GM19324 (cell line): ENCODE data around the gene DRC1.
"Not testable (repeated sequence)": the region's sequence is repeated elsewhere in the genome, so short reads cannot be mapped to it uniquely, and the experiment has no call there.

ENCODE experiments used
- ATAC-seq: cut with Tn5 transposase; IDR thresholded peaks from one replicate; pipeline ENCODE4 v1.9.1; 2021; ENCODE audit warnings: mild to moderate bottlenecking, moderate library complexity; ENCODE audit not compliant: unreplicated experiment, low FRiP score

DRC1 gene

DNA sequence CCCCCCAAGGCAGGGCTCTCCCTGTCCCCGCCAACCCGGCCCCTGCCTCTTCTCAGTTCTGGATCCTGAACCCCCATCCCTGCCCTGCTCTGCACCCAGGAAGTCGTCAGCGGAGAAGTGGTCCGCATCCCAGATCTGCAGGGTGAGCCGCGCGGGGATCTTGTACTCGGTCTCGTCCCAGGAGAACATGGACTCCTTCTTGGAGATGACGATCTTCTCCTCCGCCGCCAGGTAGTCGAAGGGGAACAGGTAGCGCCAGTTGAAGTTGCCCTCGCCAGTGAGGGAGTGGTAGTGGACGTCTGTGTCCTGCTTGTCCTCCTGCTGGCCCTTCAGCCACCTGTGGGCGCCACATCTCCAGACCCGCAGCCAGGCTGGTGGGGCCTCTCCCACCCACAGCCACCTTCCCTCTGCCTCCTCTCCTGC, 59.9 kb downstream of the DRC1 start:
- ATAC-seq: no peak

DNA sequence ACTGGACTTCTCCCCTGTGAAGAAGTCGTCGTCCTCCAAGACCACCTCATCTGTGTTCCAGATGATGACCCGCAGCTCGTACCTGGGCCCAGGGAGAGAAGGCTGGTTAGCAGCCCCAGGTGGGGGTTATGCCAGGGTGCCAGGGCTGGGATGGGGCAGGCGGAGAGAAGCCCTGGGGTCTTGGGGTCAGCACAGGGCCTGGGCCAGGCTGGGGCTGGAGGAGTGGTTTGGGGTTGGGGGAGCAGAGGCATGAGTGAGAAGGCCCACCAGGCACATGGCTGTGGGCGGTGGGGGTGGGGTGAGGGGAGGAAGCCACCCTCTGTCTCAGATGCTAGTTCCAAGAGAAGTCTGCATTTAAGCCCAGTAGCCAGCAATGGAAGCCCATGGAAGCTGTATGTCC, 60.4 kb downstream of the DRC1 start:
- ATAC-seq: no peak

DNA sequence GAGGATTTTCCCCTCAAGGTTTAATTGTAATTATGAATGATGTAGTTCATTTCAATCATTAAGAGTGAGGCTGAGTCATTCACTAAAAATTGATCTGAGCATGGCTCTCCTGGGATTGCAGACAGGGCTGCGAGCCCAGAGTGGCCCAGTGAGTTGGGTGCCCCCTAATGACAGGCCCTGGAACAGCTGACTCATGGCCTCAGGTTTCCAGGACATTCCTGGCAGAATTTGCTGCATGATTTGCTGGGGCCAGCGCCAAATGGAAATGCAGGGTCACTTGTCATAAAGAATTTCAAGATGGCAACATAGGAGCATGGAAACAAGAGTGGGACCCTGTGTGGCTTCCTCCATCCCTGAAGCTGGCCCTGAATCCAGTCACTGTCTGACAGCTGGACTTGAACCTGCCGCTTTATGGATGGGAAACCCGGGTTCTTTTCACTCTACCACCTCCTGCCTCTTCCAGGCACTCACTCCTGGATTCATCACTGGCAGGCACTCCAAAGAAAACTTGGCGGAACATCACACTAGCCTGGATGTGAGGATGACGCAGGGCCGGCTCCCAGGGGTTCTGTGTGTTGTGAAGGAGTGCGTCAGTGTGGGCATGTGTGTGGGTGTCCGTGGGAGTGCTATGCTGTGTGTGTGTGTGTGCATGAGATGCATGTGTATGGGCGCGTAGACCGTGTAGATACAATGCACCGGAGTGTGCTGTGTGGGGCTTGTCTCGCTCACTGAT, 61.0 kb downstream of the DRC1 start:
- no peak for ATAC-seq

DNA sequence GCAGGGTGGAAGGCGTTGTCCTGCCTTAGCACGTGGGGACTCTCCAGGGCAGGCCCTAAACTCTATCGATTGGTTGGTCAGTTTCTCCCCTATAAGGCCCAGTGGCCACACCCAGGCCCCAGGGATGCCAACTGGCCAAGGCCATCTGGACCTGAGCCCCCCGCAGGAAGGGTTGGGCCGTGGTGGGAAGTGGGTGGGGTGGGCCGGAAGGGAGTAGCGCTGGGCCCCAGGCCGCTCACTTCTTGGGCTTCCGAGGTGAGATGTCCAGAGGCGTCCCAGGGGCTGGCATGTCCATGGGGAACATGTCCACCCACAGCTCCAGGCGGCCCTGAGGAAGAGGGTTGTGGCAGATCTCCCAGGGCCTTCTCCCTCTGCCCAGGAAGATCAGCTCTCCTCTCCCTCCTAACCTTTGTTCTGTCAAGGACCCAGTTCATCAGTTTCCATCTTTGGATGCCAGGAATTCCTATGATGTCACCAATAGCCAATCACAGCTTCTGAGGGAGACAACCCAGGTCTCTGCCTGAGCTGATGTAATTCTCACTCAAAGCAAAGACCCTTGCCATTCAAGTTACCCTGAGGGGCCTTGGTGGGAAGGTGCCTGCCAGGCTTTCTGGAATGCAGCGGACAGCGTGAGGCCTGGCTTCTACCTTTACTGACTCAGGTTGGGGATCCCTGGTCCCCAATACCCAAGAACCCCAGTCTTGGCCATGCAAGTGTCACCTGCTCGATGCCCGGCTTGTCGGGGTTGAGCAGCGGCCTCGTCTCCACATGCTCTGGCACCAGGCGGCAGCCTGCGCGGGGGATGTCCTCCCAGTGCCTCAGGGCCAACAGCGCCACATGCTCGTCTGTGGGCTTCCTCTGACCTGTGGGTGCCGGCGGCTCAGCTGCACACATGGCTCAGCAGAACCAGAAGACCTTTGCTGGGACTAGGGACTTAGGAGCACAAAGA, 61.8 kb downstream of the DRC1 start:
- ATAC-seq: no peak

DNA sequence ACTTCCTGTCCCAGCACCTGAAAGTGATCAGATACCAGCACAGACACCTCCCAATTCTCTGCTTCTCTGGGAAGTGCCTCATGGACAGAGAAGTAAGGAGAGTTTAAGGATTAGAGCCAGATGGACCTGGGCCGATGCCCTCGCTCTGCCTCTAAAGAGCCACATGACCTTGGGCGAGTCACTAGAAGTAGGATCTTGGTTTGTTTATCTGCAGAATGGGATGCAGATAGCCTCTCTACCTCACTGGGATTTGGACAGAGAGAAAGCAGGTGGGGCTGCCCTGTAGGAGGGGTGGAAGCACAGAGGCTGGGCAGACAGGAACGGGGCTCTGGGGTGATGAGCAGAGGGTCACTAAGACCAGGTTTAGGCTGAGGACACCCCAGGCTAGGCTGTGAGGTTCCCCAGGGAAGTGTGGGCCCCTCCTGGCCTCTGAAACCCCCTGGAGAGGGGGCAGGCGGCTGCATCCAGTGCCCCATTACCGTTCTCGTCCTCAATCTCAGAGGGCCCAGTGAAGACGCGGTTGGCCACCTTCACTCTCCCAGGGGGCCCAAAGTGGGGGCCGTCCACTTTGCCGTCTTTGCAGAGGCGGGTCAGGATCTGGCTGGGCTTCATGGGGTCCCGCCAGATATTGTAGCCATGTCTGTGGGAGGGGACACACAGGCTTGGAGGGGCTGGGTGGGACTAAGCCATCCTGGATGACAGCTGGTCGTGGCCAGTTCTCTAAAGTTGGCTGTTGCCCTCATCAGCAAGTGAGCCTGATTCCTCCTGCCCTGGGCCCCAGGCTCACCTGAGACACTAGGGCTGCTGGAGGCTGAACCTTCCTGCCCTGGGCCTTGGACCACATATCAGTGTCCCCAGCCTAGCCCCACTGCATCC, 62.9 kb downstream of the DRC1 start:
- ATAC-seq: no peak

DNA sequence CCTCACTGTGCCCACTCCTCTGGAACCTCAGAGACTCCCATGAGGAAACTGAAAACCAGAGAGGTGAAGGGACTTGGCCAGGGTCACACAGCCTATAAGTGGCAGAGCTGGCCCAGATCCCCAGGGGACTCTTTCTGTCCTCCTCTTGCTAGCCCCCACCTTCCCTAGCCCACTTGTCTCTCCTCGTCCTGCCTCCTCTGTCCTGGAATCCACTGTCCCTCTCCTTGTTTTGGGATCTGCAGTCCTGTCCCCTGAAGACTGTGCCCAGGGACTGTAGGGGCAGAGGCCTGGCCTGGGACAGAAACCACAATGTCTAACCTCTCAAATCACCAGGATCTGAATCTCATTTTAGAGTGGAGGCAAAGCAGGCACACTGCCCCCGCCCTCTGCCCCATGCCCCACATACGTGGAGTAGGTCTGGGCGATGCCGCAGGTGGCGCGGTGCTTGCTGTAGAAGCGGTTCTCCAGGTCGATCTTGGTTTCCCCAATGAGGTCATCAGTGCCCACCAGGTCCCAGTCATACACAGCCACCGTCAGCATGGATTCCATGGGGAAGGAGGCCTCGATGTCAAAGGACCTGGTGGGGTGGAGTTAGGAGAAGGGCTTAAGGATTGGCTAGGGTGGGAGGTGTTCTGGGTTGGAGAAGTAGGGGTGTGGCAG, 63.7 kb downstream of the DRC1 start:
- no peak for ATAC-seq

DNA sequence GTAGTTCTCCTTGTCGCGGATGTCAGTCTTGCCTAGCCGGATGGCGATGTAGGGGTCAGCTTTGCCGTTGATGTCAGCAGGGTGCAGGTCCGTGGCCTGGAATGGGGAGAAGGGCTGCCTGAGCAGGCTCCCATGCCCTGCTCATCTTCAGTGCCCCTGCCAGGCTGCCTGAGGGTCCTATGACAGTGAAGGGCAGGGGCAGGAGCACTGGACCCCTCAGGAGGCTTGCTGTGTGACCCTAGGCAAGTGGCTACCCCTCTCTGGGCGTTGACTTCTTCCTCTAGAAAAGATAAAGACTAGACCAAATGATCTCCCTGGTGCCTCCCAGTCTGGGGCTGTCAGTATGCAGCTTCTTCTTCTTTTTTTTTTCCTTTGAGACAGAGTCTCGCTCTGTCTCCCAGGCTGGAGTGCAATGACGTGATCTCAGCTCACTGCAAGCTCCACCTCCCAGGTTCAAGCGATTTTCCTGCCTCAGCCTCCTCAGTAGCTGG, 64.3 kb downstream of the DRC1 start:
- no peak for ATAC-seq

DNA sequence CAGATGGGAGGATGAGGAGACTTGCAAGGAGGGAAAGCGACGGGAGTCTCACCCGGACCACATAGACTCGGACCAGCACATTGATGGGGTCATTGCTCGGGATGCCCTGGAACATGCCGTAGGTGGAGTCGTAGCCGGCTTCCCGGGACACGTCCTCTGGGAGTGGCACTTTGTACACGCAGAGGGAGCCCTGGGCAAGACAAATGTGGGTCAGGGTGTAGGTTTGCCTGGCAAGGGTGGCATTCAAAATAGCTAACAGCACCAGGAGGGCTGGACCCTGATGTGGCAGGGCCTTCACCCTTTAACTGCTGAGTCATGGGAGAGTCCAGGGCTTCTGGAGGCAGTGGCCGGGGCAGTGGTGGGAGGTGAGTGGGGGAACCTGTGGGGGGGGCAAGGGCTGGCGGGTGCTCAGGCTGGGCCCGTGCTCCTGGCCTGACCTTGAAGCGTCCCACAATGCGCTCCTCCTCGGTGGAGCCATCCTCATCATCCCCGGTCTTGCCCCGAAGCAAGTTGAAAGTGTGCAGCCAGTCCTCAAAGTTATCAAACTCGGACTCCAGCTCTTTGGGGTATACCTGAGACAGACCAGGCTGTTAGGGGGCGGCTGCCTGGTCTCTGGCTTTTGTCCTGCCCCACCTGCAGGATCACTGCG, 65.1 kb downstream of the DRC1 start:
- ATAC-seq: no peak

DNA sequence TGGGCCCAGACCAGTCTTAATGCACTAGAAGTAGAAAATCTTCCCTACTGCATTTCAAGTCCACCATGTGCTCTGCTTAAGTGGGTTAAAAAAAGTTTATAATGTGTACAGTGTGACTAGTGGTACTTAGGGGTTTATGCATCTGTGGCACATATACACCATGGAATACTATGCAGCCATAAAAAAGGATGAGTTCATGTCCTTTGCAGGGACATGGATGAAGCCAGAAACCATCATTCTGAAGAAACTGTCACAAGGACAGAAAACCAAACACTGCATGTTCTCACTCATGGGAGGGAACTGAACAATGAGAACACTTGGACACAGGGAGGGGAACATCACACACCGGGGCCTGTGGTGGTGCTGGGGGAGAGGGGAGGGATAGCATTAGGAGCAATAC, 66.8 kb downstream of the DRC1 start:
- ATAC-seq: not testable (repeated sequence)

DNA sequence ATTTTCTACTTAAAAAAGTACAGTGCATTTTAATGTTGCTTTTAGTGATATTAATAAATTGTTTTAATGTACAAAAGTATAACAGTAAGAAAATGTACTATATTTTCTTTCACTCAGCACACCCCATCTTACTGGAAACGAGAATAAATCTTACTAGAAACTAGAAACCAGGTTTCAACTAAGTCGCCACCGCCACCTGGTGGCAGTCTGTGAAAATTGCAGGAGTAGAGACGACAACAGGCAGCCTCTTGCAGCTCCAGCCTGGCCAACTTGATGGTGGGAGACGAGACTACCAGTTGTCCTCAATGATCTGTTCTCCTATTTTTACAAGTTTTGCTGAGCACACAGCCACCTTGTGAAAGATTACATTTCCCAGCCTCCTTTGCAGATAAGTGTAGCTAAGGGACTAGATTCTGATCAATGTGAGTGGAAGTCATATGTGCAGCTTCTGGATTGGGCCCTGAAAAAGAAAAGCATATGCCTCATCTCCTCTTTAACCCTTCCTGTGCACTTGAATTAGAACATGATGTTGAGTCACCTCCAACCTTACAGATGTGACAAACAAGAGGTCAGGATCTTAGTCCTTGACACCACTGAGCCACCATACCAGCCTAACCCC, 67.5 kb downstream of the DRC1 start:
- ATAC-seq: no peak

DNA sequence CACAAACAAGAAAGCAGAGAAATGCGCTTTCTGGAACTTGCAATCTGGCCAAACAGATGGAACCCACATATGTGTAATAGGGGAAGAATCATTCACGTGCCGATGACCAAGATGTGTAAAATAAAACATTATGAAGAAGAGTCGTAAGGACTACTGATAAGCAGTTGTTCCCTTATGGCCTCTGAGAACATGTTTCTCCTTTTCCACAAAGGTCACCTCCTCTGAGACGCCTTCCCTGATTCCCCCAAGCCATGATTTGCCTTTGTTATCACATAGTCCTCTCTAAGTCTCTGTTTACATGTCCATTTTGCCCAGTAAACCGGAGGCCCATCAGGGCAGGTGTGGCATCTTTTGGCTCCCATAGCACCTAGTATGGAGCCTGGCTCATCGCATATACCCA, 68.2 kb downstream of the DRC1 start:
- no peak for ATAC-seq

DNA sequence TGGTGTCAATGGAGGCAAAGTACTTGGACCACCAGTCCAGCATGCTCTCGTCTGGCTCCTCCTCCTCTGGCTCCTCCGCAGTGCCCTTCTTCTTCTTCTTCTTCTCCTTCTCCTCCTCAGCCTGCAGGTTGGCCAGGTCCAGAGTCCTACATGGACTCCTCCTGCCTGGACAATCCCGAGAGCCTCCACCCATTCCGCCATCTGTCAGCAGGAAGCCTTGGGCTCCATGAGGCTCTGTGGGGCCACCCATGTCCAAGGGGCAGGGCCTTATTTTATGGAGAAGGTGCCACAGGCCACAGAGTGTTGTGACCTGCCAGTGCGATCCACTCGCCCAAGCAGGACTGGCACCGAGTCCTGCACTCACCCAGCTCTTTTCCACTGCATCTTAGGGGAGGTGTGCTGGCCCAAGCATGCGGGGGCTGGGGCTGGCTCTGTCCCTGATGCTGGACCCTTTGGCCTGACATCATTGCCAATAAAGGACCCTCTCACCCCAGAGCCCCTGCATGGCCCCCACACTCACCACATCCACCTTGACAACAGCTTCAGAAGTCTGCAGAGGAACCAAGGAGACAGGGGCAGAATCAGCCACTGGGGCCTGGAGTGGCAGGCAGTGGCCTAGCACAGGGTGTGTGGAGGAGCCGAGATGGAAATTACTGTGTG, 69.0 kb downstream of the DRC1 start:
- ATAC-seq: no peak

DNA sequence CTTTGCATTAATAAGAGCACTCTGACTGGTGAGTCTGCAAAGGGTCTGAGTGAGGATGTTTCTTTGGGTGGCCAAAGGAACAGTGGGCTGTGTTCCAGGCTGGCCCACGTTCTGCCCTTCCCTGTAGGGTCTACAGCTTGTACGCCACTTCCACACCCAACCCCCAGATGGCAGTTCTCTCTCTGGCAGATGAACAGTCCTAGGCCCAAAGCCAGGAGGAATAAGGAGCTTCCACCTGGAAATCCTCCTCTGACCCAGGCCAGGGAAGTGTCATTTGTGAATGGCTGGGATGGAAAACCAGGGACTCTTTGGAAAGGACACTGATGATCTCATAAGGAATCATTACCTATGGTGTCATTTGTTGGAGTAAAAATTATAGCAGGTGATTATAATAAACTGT, 69.6 kb downstream of the DRC1 start:
- ATAC-seq: no peak

DNA sequence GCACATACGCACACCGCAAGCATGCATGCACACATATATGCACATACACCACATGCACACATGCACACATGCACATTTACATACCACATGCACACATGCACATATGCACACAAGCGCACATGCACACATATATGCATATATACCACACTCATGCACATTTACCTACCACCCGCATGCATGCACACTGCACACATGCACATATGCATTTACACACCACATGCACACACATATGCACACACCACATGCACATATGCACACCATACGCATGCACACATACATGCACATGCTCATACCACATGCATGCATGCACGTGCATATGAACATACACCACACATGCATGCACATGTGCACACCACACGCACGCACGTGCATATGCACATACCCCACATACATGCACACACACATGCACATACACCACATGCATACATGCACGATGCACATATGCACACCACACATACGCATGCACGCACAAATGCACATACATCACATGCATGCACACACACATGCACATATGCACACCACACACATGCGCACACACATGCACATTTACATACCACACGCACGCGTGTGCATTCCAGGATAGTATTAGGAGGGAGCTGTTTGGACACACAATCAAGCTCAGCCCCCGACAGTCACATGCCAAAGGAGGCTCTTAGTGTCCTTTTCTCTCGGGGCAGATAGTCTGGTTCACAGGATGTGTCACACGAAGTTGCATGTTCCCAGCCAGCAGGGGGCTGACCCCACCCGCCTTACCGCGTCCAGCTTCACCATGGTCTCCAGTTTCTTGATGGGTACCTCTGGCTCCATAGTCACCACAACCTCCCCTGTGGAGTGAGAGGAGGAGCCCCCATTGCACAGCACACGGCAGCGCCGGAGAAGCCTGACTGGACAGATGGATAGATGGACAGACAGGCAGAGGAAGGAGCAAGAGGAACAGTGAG, 70.3 kb downstream of the DRC1 start:
- ATAC-seq: no peak

DNA sequence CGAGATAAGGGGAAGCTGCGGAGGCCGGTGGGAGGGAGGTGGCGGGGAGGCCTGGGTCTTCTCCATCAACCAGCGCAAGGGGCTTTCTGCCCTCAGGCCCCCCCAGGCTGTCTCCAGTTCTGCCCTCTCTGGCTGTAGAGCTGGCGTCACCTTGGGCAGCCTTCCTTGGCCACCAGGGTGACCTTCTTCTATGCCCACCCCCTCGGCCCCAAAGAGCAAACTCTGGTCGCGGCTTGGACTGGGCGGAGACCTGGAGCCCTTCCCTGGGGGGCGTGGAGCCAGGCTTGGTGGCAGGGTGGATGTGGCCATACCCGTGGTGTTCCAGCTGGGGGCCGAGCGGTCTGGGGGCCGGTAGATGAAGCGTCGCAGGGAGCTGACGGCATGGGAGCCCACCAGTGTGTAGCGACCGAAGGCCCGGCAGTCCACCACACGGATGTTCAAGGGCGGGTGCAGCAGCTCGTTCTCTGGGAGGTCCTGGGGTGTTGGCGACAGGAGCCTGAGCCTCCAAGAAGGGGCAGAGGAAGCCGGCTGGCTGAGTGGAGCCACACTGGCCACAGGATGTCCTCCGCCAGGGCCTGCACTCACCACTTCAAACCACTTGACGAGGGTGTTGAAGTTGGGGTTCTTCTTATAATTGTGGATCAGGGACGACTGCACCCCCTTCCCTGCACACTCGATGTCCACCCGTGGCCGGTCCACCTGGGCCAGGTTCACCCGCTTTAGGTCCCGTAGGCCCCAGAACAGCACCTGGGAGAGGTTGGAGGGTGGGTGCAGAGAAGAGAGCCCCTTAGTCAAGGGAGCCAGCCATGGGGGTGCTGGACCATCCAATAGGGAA, 71.3 kb downstream of the DRC1 start:
- ATAC-seq: no peak

DNA sequence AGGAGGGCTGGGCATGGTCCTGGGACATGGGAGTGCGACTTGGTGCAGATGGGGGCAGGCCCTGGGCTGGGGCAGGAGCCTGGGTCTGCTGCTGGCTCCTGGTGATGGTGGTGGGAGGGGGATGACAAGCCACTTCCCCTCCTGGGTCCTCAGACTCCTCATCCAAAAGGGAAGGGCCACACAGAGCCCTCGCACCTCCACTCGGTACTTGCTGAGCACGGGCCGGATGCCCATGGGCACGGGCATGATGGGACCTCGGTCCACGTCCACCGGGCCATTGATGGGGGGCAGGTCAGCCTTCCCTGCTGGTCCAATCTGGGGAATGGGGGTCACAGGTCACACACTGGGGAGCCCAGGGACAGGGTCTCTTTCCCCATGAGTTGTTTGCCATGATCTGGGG, 72.1 kb downstream of the DRC1 start:
- ATAC-seq: no peak
